SK-N-SH (cell line): Measurements from ENCODE around the gene MYL12B. TPM values are rescaled to one million over a fixed set of nuclear protein-coding genes. Genes with fewer than 3 reads are reported as not detected.

Experiments used
- CTCF ChIA-PET: fragments of 300-600, 350-600 bp; formaldehyde crosslinking; extraction: SDS; loops from one replicate; lab custom pipeline; 2021; lab: Yijun Ruan, JAX
- POLR2A ChIA-PET: fragments of 350-600 bp; sonication (Branson Sonifier 250); formaldehyde crosslinking; extraction: SDS; loops from one replicate; lab custom pipeline; 2020; ENCODE audit warnings: antibody characterized with exemption, inconsistent platforms; lab: Yijun Ruan, JAX
- DNase-seq: peaks from one replicate; pipeline ENCODE4 v3.0.0; 2012
- H2AFZ ChIP-seq: fragments of 200-600 bp; sonication (generic); 2 replicates; pipeline ENCODE4 v1.8.1; 2016; ENCODE audit warnings: antibody characterized with exemption, mild to moderate bottlenecking, low read depth
- H3F3A ChIP-seq: fragments of 200-600 bp; sonication (generic); replicated peaks from 2 replicates; pipeline ENCODE3; 2016; ENCODE audit warnings: antibody characterized with exemption, mild to moderate bottlenecking; ENCODE audit not compliant: insufficient read depth
- H3K27ac ChIP-seq, 2 experiments: fragments of 200-500 bp in 1 of 2; fragments of 200-600 bp in 1 of 2; sonication (Bioruptor generic) in 1 of 2; sonication (generic), shearing (Covaris generic) in 1 of 2; 2 replicates each; pipeline versions ENCODE4 v1.5.1 to v1.6.1; 2014 to 2016; ENCODE audit warnings: low read depth in 2 of 2, inconsistent platforms in 1 of 2, low read length in 1 of 2, mild to moderate bottlenecking in 1 of 2, mixed read lengths in 1 of 2
- H3K27me3 ChIP-seq: fragments of 200-600 bp; sonication (generic), shearing (Covaris generic); 2 replicates; pipeline ENCODE4 v1.6.1; 2016; ENCODE audit warnings: mixed run types; ENCODE audit not compliant: insufficient read depth
- H3K36me3 ChIP-seq, 2 experiments: fragments of 200-500 bp in 1 of 2; fragments of 200-600 bp in 1 of 2; sonication (Bioruptor generic) in 1 of 2; sonication (generic) in 1 of 2; replicated peaks in 1 of 2; 2 replicates each; pipeline versions ENCODE3 to v1.5.1; 2014 to 2016; ENCODE audit warnings: low read length in 1 of 2, mild to moderate bottlenecking in 1 of 2; ENCODE audit not compliant: insufficient read depth in 2 of 2, control insufficient read depth in 1 of 2
- H3K4me1 ChIP-seq, 2 experiments: fragments of 200-500 bp in 1 of 2; fragments of 200-600 bp in 1 of 2; sonication (Bioruptor generic) in 1 of 2; sonication (generic), shearing (Covaris generic) in 1 of 2; 2 replicates each; pipeline versions ENCODE4 v1.5.1 to v1.6.1; 2014 to 2016; ENCODE audit warnings: low read depth in 1 of 2, low read length in 1 of 2, mixed run types in 1 of 2; ENCODE audit not compliant: insufficient read depth in 2 of 2, control insufficient read depth in 1 of 2
- H3K4me2 ChIP-seq: fragments of 200-600 bp; sonication (generic), shearing (Covaris generic); 2 replicates; pipeline ENCODE4 v1.6.1; 2017; ENCODE audit warnings: mixed run types
- H3K4me3 ChIP-seq, 2 experiments: fragments of 200-500 bp in 1 of 2; fragments of 200-600 bp in 1 of 2; sonication (Bioruptor generic) in 1 of 2; sonication (generic), shearing (Covaris generic) in 1 of 2; 2 replicates each; pipeline versions ENCODE4 v1.5.1 to v1.8.1; 2014 to 2016; ENCODE audit warnings: low read depth in 2 of 2, inconsistent platforms in 1 of 2, low read length in 1 of 2, mild to moderate bottlenecking in 1 of 2, mixed read lengths in 1 of 2, moderate library complexity in 1 of 2
- H3K79me2 ChIP-seq: fragments of 200-600 bp; sonication (generic); 2 replicates; pipeline ENCODE4 v1.8.1; 2017; ENCODE audit warnings: mild to moderate bottlenecking; ENCODE audit not compliant: insufficient read depth
- H3K9ac ChIP-seq: fragments of 200-600 bp; sonication (generic); 2 replicates; pipeline ENCODE4 v1.6.1; 2017; ENCODE audit warnings: mixed run types
- H3K9me2 ChIP-seq: fragments of 200-600 bp; sonication (generic); 2 replicates; pipeline ENCODE4 v1.6.1; 2017; ENCODE audit warnings: mixed run types
- H3K9me3 ChIP-seq: fragments of 200-600 bp; sonication (generic); 2 replicates; pipeline ENCODE4 v1.6.1; 2017; ENCODE audit warnings: mixed run types, mild to moderate bottlenecking, moderate library complexity
- H4K20me1 ChIP-seq: fragments of 200-600 bp; sonication (generic); 2 replicates; pipeline ENCODE4 v1.6.1; 2017; ENCODE audit warnings: mild to moderate bottlenecking, mixed run types; ENCODE audit not compliant: insufficient read depth
- EP300 ChIP-seq, 2 experiments: IDR thresholded peaks; 2 replicates each; pipeline versions ENCODE4 v1.4.0 to v1.6.1; 2012; ENCODE audit warnings: borderline replicate concordance in 1 of 2, low read depth in 1 of 2, low read length in 1 of 2
- EZH2phosphoT487 ChIP-seq: fragments of 200-600 bp; sonication (generic); IDR thresholded peaks from 2 replicates; pipeline ENCODE4 v1.6.1; 2017; ENCODE audit warnings: low read depth, mixed run types, mild to moderate bottlenecking, antibody characterized with exemption, moderate library complexity, borderline replicate concordance
- FOSL2 ChIP-seq: IDR thresholded peaks from 2 replicates; pipeline ENCODE4 v1.4.0; 2012; ENCODE audit warnings: low read depth, mild to moderate bottlenecking, moderate library complexity, borderline replicate concordance
- GABPA ChIP-seq: IDR thresholded peaks from 2 replicates; pipeline ENCODE4 v1.4.0; 2012; ENCODE audit warnings: low read depth, mild to moderate bottlenecking
- IRF3 ChIP-seq: fragments of 150-350 bp; IDR thresholded peaks from 2 replicates; pipeline ENCODE4 v1.6.1; 2016; ENCODE audit warnings: mild to moderate bottlenecking, low read depth, low read length
- JUND ChIP-seq: IDR thresholded peaks from 2 replicates; pipeline ENCODE4 v1.4.0; 2012
- MEF2A ChIP-seq: IDR thresholded peaks from 2 replicates; pipeline ENCODE4 v1.4.0; 2012; ENCODE audit warnings: low read depth, borderline replicate concordance
- MXI1 ChIP-seq: IDR thresholded peaks from 2 replicates; pipeline ENCODE4 v1.6.1; 2012; ENCODE audit warnings: mild to moderate bottlenecking, low read depth, low read length, improper control_type of control experiment
- PBX3 ChIP-seq: IDR thresholded peaks from 2 replicates; pipeline ENCODE4; 2012
- POLR2AphosphoS5 ChIP-seq: IDR thresholded peaks from 2 replicates; pipeline ENCODE4 v1.6.1; 2012; ENCODE audit warnings: low read depth, low read length
- RXRA ChIP-seq: IDR thresholded peaks from 2 replicates; pipeline ENCODE4 v1.4.0; 2012; ENCODE audit warnings: low read depth, mild to moderate bottlenecking, borderline replicate concordance
- SMC3 ChIP-seq: IDR thresholded peaks from 2 replicates; pipeline ENCODE4 v1.6.1; 2012; ENCODE audit warnings: low read depth, low read length, improper control_type of control experiment
- TCF12 ChIP-seq: IDR thresholded peaks from 2 replicates; pipeline ENCODE4 v1.4.0; 2012
- TEAD4 ChIP-seq: IDR thresholded peaks from 2 replicates; pipeline ENCODE4 v1.4.0; 2012; ENCODE audit warnings: mild to moderate bottlenecking, borderline replicate concordance; ENCODE audit not compliant: insufficient read depth
- YY1 ChIP-seq: IDR thresholded peaks from 2 replicates; pipeline ENCODE4 v1.4.0; 2012; ENCODE audit warnings: low read depth, mild to moderate bottlenecking
- ZBTB33 ChIP-seq: IDR thresholded peaks from 2 replicates; pipeline ENCODE4 v1.4.0; 2012; ENCODE audit warnings: low read depth, borderline replicate concordance
- WGBS: methylation state at CpG from one replicate; pipeline ENCODE4 v1.1.6; 2017; ENCODE audit warnings: low lambda C conversion rate; 5-methylcytosine and 5-hydroxymethylcytosine counted together
- polyA plus RNA-seq, 3 experiments: library from polyadenylated mRNA; depleted of rRNA; stranded (reverse); fragments of >200 nt; gene quantifications; 2 replicates each; pipeline ENCODE4 v1.2.3, GENCODE V29; 2012

The MYL12B gene
- polyA plus RNA-seq, 1 of the 3 experiments (the other 2 are of a cell fraction) = 555 TPM

GRCh38 chr18:3248658-3249359, 13.1 kb upstream of the MYL12B start:
- no peak for DNase-seq
- peak overlapping the region; percentile 96 to 100 for H3K4me3 ChIP-seq
- peaks cover 73% of the 10 kb centered on the region for H3K79me2 ChIP-seq
- peaks cover 10 to 31% of the 10 kb centered on the region in 2 experiments; a peak in 3 of 4 replicates for H3K4me1 ChIP-seq
- 22% methylated on average over 9 of the region's 9 CpGs for WGBS
- H2AFZ ChIP-seq = no peak overlapping the region
- H3K27ac ChIP-seq = peak overlapping the region; percentile 94 to 98; a peak in 3 of 4 replicates
- H3K9ac ChIP-seq = peak overlapping the region; percentile 97
- peaks cover 53% of the 10 kb centered on the region for H3F3A ChIP-seq
- no peaks in the 10 kb centered on the region for H3K9me2 ChIP-seq
- no peak for TF ChIP-seq MXI1
- TF ChIP-seq GABPA = peak; percentile 38; the same call in 1 of the 2 replicates
- 0 out of 2 replicates have a peak, but pooled peaks have one; percentile 34 for TF ChIP-seq POLR2AphosphoS5
- peaks cover 16% of the 10 kb centered on the region for H4K20me1 ChIP-seq
- CTCF ChIA-PET = interaction anchor here (1.1 to 3.4 kb wide), 4 partner anchors 12 to 316 kb away, joined by 3 to 38 read pairs (median 6); partner anchors contain the start of gene MYL12B
- peak overlapping the region; percentile 83 for H3K4me2 ChIP-seq
- POLR2A ChIA-PET = interaction anchor here (0.8 kb wide), 1 partner anchor 13 kb away, joined by 4 read pairs; the partner anchor contains the start of gene MYL12B
- H3K9me3 ChIP-seq = no peaks in the 10 kb centered on the region
- H3K27me3 ChIP-seq = no peaks in the 10 kb centered on the region
- peaks cover 19 to 27% of the 10 kb centered on the region in 2 experiments for H3K36me3 ChIP-seq

- H3K79me2 ChIP-seq = peaks cover 84% of the 10 kb centered on the region
- H3K9ac ChIP-seq = peak overlapping the region; percentile 43
- peaks cover 9 to 31% of the 10 kb centered on the region in 2 experiments; a peak in 3 of 4 replicates for H3K4me1 ChIP-seq
- WGBS = 33% methylated on average over 6 of the region's 6 CpGs
- peaks cover 36 to 43% of the 10 kb centered on the region in 2 experiments for H3K36me3 ChIP-seq
- H3K27me3 ChIP-seq = no peaks in the 10 kb centered on the region
- POLR2A ChIA-PET = interaction anchor here (0.8 kb wide), 1 partner anchor 11 kb away, joined by 3 read pairs; no protein-coding TSS in a partner anchor
- TF ChIP-seq MXI1 = no peak
- TF ChIP-seq TEAD4 = 0 out of 2 replicates have a peak, but pooled peaks have one; percentile 39
- TF ChIP-seq SMC3 = no peak
- TF ChIP-seq POLR2AphosphoS5 = peak; percentile 54; the same call in 1 of the 2 replicates
- TF ChIP-seq GABPA = no peak
- TF ChIP-seq IRF3 = no peak
- TF ChIP-seq MEF2A = 0 out of 2 replicates have a peak, but pooled peaks have one; percentile 33
- TF ChIP-seq EZH2phosphoT487 = no peak
- peak; percentile 80; the same call in 1 of the 2 replicates for TF ChIP-seq FOSL2
- TF ChIP-seq RXRA = no peak
- no peak for TF ChIP-seq PBX3
- no peak for TF ChIP-seq YY1
- TF ChIP-seq JUND = peak; percentile 69
- TF ChIP-seq EP300 (IDR thresholded peaks at IDR 0.05; ENCODE audit: borderline replicate concordance in 1 of 2, low read depth in 1 of 2, low read length in 1 of 2) = peak in 1 of 2 experiments; percentile 26; a peak in 1 of 4 replicates
- TF ChIP-seq TCF12 = peak; percentile 22
- no peak for TF ChIP-seq ZBTB33
- no peaks in the 10 kb centered on the region for H3K9me3 ChIP-seq
- peak overlapping the region in 1 of 2 experiments; percentile 1; a peak in 1 of 4 replicates for H3K4me3 ChIP-seq
- DNase-seq = no peak
- H2AFZ ChIP-seq = no peak overlapping the region
- CTCF ChIA-PET = interaction anchor here (0.6 to 1.1 kb wide), 3 partner anchors 11 to 416 kb away, joined by 3 to 5 read pairs (median 3); partner anchors contain the start of gene MYL12B
- peak overlapping the region; percentile 63 to 94; a peak in 3 of 4 replicates for H3K27ac ChIP-seq
- H3F3A ChIP-seq = peaks cover 69% of the 10 kb centered on the region
- H3K4me2 ChIP-seq = peak overlapping the region; percentile 83
- peaks cover 16% of the 10 kb centered on the region for H4K20me1 ChIP-seq
- H3K9me2 ChIP-seq = no peaks in the 10 kb centered on the region
These were observed 11.5 kb upstream of the MYL12B start for GRCh38 chr18:3250237-3251107.
